ENCODE results near the gene TECPR2.

GRCh38 chr14:102418853-102419240 lies 56.1 kb downstream of the TECPR2 start:
- TF ChIP-seq CTCF (IDR thresholded peaks at IDR 0.05) (no peak), POLR2A (IDR thresholded peaks at IDR 0.05) (no peak)

Measured in adrenal gland (tissue), 5 donors.